Liver (tissue), 3 donors: Measurements from ENCODE around the gene CHD5.
"Not testable (repeated sequence)": the region's sequence is repeated elsewhere in the genome, so short reads cannot be mapped to it uniquely, and the experiment has no call there.

Source experiments
- HNF4G ChIP-seq: IDR thresholded peaks from 2 replicates; pipeline ENCODE4 v1.6.1; 2016; ENCODE audit warnings: antibody characterized with exemption
- JUND ChIP-seq, 2 donors: IDR thresholded peaks; 2 replicates each; pipeline ENCODE4 v1.6.1; 2016; ENCODE audit warnings: antibody characterized with exemption in 2 of 2
- NR2F2 ChIP-seq: IDR thresholded peaks from 2 replicates; pipeline ENCODE4 v1.6.1; 2016; ENCODE audit warnings: antibody characterized with exemption
- RAD21 ChIP-seq, 2 donors: IDR thresholded peaks; 2 replicates each; pipeline ENCODE4 v1.6.1; 2016; ENCODE audit warnings: antibody characterized with exemption in 2 of 2, mild to moderate bottlenecking in 2 of 2
- RXRA ChIP-seq, 2 donors: IDR thresholded peaks; 2 replicates each; pipeline ENCODE4 v1.6.1; 2017 to 2018; ENCODE audit warnings: antibody characterized with exemption in 2 of 2, mild to moderate bottlenecking in 1 of 2
- SP1 ChIP-seq: IDR thresholded peaks from 2 replicates; pipeline ENCODE4 v1.6.1; 2018; ENCODE audit warnings: antibody characterized with exemption, mild to moderate bottlenecking
- TAF1 ChIP-seq: conservative IDR thresholded peaks from 2 replicates; pipeline ENCODE4 v1.6.1; 2016; ENCODE audit warnings: antibody characterized with exemption, mild to moderate bottlenecking
- YY1 ChIP-seq: IDR thresholded peaks from 2 replicates; pipeline ENCODE4 v1.6.1; 2016; ENCODE audit warnings: antibody characterized with exemption, mild to moderate bottlenecking
- TF ChIP-seq, protein P1 (sequence below): fragments of 150-350 bp; IDR thresholded peaks from 2 replicates; pipeline ENCODE4 v1.5.1; 2017; ENCODE audit warnings: improper control_type of control experiment, low read depth, low read length; ENCODE audit not compliant: missing input control
- TF ChIP-seq, protein P2 (sequence below): IDR thresholded peaks from 2 replicates; pipeline ENCODE4 v1.6.1; 2016; ENCODE audit warnings: antibody characterized with exemption, mild to moderate bottlenecking
- TF ChIP-seq, protein P3 (sequence below): IDR thresholded peaks from 2 replicates; pipeline ENCODE4 v1.6.1; 2016; ENCODE audit warnings: antibody characterized with exemption
- donor health status: healthy.
- donor health status: healthy.

DNA sequence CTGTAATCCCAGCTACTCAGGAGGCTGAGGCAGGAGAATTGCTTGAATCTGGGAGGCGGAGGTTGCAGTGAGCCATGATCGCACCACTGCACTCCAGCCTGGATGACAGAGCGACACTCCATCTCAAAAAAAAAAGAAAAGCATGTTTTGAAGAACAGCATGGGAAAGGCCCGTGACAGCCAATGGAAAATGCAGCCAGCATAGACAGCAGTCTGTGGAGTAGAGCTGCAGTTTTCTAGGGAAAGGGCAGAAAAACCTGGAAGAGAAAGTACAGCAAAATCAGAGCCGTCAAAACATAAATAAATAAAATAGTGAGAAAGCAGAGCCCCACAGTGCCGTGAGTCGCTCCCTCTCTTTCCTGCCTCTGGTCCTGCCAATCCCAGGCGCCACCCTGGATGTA, 103.1 kb downstream of the CHD5 start:
- TF ChIP-seq, protein P1, sequence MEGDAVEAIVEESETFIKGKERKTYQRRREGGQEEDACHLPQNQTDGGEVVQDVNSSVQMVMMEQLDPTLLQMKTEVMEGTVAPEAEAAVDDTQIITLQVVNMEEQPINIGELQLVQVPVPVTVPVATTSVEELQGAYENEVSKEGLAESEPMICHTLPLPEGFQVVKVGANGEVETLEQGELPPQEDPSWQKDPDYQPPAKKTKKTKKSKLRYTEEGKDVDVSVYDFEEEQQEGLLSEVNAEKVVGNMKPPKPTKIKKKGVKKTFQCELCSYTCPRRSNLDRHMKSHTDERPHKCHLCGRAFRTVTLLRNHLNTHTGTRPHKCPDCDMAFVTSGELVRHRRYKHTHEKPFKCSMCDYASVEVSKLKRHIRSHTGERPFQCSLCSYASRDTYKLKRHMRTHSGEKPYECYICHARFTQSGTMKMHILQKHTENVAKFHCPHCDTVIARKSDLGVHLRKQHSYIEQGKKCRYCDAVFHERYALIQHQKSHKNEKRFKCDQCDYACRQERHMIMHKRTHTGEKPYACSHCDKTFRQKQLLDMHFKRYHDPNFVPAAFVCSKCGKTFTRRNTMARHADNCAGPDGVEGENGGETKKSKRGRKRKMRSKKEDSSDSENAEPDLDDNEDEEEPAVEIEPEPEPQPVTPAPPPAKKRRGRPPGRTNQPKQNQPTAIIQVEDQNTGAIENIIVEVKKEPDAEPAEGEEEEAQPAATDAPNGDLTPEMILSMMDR, result not testable (repeated sequence)
- TF ChIP-seq RAD21 (IDR thresholded peaks at IDR 0.05); YY1; JUND (IDR thresholded peaks at IDR 0.05); SP1; NR2F2; TAF1; RXRA (IDR thresholded peaks at IDR 0.05); HNF4G: not testable (repeated sequence)
- TF ChIP-seq, protein P2, sequence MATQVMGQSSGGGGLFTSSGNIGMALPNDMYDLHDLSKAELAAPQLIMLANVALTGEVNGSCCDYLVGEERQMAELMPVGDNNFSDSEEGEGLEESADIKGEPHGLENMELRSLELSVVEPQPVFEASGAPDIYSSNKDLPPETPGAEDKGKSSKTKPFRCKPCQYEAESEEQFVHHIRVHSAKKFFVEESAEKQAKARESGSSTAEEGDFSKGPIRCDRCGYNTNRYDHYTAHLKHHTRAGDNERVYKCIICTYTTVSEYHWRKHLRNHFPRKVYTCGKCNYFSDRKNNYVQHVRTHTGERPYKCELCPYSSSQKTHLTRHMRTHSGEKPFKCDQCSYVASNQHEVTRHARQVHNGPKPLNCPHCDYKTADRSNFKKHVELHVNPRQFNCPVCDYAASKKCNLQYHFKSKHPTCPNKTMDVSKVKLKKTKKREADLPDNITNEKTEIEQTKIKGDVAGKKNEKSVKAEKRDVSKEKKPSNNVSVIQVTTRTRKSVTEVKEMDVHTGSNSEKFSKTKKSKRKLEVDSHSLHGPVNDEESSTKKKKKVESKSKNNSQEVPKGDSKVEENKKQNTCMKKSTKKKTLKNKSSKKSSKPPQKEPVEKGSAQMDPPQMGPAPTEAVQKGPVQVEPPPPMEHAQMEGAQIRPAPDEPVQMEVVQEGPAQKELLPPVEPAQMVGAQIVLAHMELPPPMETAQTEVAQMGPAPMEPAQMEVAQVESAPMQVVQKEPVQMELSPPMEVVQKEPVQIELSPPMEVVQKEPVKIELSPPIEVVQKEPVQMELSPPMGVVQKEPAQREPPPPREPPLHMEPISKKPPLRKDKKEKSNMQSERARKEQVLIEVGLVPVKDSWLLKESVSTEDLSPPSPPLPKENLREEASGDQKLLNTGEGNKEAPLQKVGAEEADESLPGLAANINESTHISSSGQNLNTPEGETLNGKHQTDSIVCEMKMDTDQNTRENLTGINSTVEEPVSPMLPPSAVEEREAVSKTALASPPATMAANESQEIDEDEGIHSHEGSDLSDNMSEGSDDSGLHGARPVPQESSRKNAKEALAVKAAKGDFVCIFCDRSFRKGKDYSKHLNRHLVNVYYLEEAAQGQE, result not testable (repeated sequence)
- TF ChIP-seq, protein P3, sequence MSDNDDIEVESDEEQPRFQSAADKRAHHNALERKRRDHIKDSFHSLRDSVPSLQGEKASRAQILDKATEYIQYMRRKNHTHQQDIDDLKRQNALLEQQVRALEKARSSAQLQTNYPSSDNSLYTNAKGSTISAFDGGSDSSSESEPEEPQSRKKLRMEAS, result not testable (repeated sequence)
